CD14-positive monocyte (primary cell): ENCODE results near the gene ALDH2. TPM values are rescaled to one million over a fixed set of nuclear protein-coding genes. Genes with fewer than 3 reads are reported as not detected.

Experiments used
- DNase-seq, 3 donors: peaks; one replicate each; pipeline ENCODE4 v3.0.0-alpha.2; 2011 to 2022
- H2AFZ ChIP-seq: 2 replicates; pipeline ENCODE4 v1.6.0; 2012; ENCODE audit warnings: mild to moderate bottlenecking, low read depth, low read length, inconsistent platforms; ENCODE audit not compliant: insufficient read depth, poor library complexity, severe bottlenecking
- H3K27ac ChIP-seq, 2 donors: 1 replicate in 1 of 2; 2 replicates in 1 of 2; pipeline ENCODE4 v1.5.1; 2012 to 2013; ENCODE audit warnings: low read length in 2 of 2, control low read depth in 1 of 2, inconsistent platforms in 1 of 2, low read depth in 1 of 2, mild to moderate bottlenecking in 1 of 2
- H3K27me3 ChIP-seq, 2 donors: one replicate each; pipeline versions ENCODE4 v1.6.0 to v1.6.1; 2011 to 2013; ENCODE audit warnings: low read length in 2 of 2; ENCODE audit not compliant: control insufficient read depth in 2 of 2, insufficient read depth in 2 of 2
- H3K36me3 ChIP-seq, 2 donors: replicated peaks in 1 of 2; 1 replicate in 1 of 2; 2 replicates in 1 of 2; pipeline versions ENCODE4 v1.5.1 to v1.6.1; 2012 to 2013; ENCODE audit warnings: low read length in 2 of 2, control low read depth in 1 of 2, inconsistent platforms in 1 of 2, mild to moderate bottlenecking in 1 of 2; ENCODE audit not compliant: insufficient read depth in 2 of 2, control insufficient read depth in 1 of 2
- H3K4me1 ChIP-seq, 2 donors: 1 replicate in 1 of 2; 2 replicates in 1 of 2; pipeline versions ENCODE4 v1.5.1 to v1.6.1; 2012 to 2013; ENCODE audit warnings: low read length in 2 of 2, control low read depth in 1 of 2, inconsistent platforms in 1 of 2, mild to moderate bottlenecking in 1 of 2, moderate library complexity in 1 of 2; ENCODE audit not compliant: insufficient read depth in 2 of 2, control insufficient read depth in 1 of 2
- H3K4me2 ChIP-seq: replicated peaks from 2 replicates; pipeline ENCODE3; 2012; ENCODE audit warnings: low read length, moderate library complexity, mild to moderate bottlenecking; ENCODE audit not compliant: poor library complexity, severe bottlenecking; ENCODE audit errors: extremely low read depth
- H3K4me3 ChIP-seq, 3 experiments: fragments of 200-600 bp in 1 of 3; sonication (generic) in 1 of 3; replicated peaks in 1 of 3; 1 replicate in 2 of 3; 2 replicates in 1 of 3; pipeline ENCODE4 v1.5.1; 2011 to 2013; ENCODE audit warnings: low read length in 3 of 3, mild to moderate bottlenecking in 3 of 3, control low read depth in 2 of 3, low read depth in 2 of 3, inconsistent platforms in 1 of 3, moderate library complexity in 1 of 3
- H3K79me2 ChIP-seq: 2 replicates; pipeline ENCODE4 v1.6.0; 2012; ENCODE audit warnings: mild to moderate bottlenecking, control low read depth, inconsistent platforms, low read length, moderate library complexity; ENCODE audit not compliant: insufficient read depth
- H3K9ac ChIP-seq: 2 replicates; pipeline ENCODE4 v1.6.0; 2017; ENCODE audit warnings: low read length, mild to moderate bottlenecking; ENCODE audit not compliant: insufficient read depth, poor library complexity, severe bottlenecking
- H3K9me3 ChIP-seq, 2 donors: replicated peaks in 1 of 2; 1 replicate in 1 of 2; 2 replicates in 1 of 2; pipeline versions ENCODE4 v1.5.1 to v1.6.1; 2012 to 2013; ENCODE audit warnings: low read length in 2 of 2, control low read depth in 1 of 2; ENCODE audit not compliant: control insufficient read depth in 1 of 2, insufficient read depth in 1 of 2
- H4K20me1 ChIP-seq: 2 replicates; pipeline ENCODE4 v1.6.0; 2012; ENCODE audit warnings: mild to moderate bottlenecking, low read length, control low read depth, moderate library complexity; ENCODE audit not compliant: insufficient read depth
- H3K27ac Mint-ChIP-seq, 7 donors: one replicate each; pipeline ENCODE4 v1.8.0; 2020; ENCODE audit warnings: mild to moderate bottlenecking in 7 of 7, mixed read lengths in 7 of 7, moderate library complexity in 6 of 7, inconsistent platforms in 2 of 7
- H3K27me3 Mint-ChIP-seq, 3 donors: one replicate each; pipeline ENCODE4 v1.8.0; 2021 to 2022; ENCODE audit warnings: low read depth in 3 of 3, mild to moderate bottlenecking in 3 of 3, mixed read lengths in 3 of 3, moderate library complexity in 3 of 3, inconsistent platforms in 1 of 3
- H3K36me3 Mint-ChIP-seq, 2 donors: one replicate each; pipeline ENCODE4 v1.8.0; 2020; ENCODE audit warnings: mixed read lengths in 2 of 2, inconsistent platforms in 1 of 2, mild to moderate bottlenecking in 1 of 2
- H3K4me1 Mint-ChIP-seq: one replicate; pipeline ENCODE4 v1.8.0; 2020; ENCODE audit warnings: mild to moderate bottlenecking, mixed read lengths
- H3K4me3 Mint-ChIP-seq, 2 donors: one replicate each; pipeline ENCODE4 v1.8.0; 2020; ENCODE audit warnings: mild to moderate bottlenecking in 2 of 2, mixed read lengths in 2 of 2, moderate library complexity in 1 of 2
- H3K9me3 Mint-ChIP-seq, 7 donors: one replicate each; pipeline ENCODE4 v1.8.0; 2020 to 2022; ENCODE audit warnings: mixed read lengths in 7 of 7, mild to moderate bottlenecking in 6 of 7, moderate library complexity in 6 of 7, inconsistent platforms in 2 of 7
- WGBS: methylation state at CpG from one replicate; pipeline ENCODE4 v1.1.5; 2013; ENCODE audit warnings: missing lambda C conversion rate; ENCODE audit not compliant: insufficient coverage; 5-methylcytosine and 5-hydroxymethylcytosine counted together
- intact Hi-C, 2 donors: fragments of 100-400 bp; cut with micrococcal nuclease; formaldehyde crosslinking; loops; one replicate each; pipeline versions ENCODE4 v1.15.0 to v1.15.1; 2023
- polyA plus RNA-seq, 3 donors: library from polyadenylated mRNA; depleted of rRNA in 1 of 3; unstranded in 2 of 3; stranded (reverse) in 1 of 3; fragments of 300-500 nt in 2 of 3; fragments of >200 nt in 1 of 3; fragmentation: Illumina TruSeq in 2 of 3; gene quantifications; 1 replicate in 2 of 3; 2 replicates in 1 of 3; pipeline ENCODE4 v1.2.3, GENCODE V29; 2012 to 2021
- TF ChIP-seq, protein P1 (sequence below): fragments of 200-600 bp; IDR thresholded peaks from one replicate; pipeline ENCODE4 v1.8.0; 2022; ENCODE audit warnings: antibody characterized with exemption, mild to moderate bottlenecking

Gene ALDH2
- polyA plus RNA-seq, 3 donors: 272 to 404 (median 384) TPM

DNA sequence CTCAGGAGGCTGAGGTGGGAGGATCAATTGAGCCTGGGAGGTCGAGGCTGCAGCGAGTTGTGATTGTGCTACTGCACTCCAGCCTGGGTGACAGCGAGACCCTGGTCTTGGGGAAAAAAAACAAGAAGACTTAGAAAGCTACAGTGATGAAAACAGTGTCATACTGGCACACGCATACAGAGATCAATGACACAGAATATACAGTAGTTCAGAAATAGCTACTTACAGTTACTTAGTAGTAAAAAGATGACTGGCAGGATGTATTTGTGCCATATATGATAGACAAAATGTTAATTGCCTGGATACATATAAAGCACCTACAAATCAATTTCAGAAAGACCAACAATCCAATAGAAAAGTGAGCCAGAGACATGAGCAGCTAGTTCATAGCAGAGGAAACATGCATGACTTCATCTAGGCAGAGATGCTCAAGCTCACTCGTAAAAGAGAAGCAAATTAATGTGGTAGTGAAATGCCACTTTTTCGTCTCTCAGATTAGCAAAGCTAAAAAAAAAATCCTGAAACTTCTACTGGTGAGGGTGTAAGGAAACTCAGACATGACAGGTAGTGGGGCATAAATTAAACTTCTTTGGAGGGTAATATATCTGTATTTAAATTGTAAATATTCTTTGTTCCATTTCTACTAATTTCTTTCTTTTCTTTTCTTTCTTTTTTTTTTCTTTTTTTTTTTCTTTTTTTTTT is 2.5 kb upstream of the ALDH2 start:
- intact Hi-C loops: no loop called here
- peaks cover 60% of the 10 kb centered on the region for H3K4me1 Mint-ChIP-seq
- peaks cover 3 to 14% of the 10 kb centered on the region in 2 donors for H3K36me3 Mint-ChIP-seq
- Histone ChIP-seq H3K9ac (no peak overlapping the region), H3K4me2 (no peak overlapping the region), H3K4me3 (no peak overlapping the region), H3K9me3 (no peaks in the 10 kb centered on the region), H3K27me3 (no peaks in the 10 kb centered on the region), H3K4me1 (peaks cover 34 to 36% of the 10 kb centered on the region in 2 donors), H3K27ac (no peak overlapping the region), H2AFZ (no peak overlapping the region), H3K79me2 (peaks cover 31% of the 10 kb centered on the region), H4K20me1 (peaks cover 18% of the 10 kb centered on the region), H3K36me3 (no peaks in the 10 kb centered on the region)
- WGBS: 90% methylated on average over 3 of the region's 6 CpGs
- TF ChIP-seq, protein P1, sequence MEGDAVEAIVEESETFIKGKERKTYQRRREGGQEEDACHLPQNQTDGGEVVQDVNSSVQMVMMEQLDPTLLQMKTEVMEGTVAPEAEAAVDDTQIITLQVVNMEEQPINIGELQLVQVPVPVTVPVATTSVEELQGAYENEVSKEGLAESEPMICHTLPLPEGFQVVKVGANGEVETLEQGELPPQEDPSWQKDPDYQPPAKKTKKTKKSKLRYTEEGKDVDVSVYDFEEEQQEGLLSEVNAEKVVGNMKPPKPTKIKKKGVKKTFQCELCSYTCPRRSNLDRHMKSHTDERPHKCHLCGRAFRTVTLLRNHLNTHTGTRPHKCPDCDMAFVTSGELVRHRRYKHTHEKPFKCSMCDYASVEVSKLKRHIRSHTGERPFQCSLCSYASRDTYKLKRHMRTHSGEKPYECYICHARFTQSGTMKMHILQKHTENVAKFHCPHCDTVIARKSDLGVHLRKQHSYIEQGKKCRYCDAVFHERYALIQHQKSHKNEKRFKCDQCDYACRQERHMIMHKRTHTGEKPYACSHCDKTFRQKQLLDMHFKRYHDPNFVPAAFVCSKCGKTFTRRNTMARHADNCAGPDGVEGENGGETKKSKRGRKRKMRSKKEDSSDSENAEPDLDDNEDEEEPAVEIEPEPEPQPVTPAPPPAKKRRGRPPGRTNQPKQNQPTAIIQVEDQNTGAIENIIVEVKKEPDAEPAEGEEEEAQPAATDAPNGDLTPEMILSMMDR: no peak
- H3K4me3 Mint-ChIP-seq: no peak overlapping the region
- DNase-seq: no peak
- H3K27ac Mint-ChIP-seq: peak overlapping the region in 2 of 7 donors; percentile 10 to 42
- peaks cover 1 to 5% (median 3%) of the 10 kb centered on the region in 3 donors for H3K27me3 Mint-ChIP-seq
- no peaks in the 10 kb centered on the region for H3K9me3 Mint-ChIP-seq

DNA sequence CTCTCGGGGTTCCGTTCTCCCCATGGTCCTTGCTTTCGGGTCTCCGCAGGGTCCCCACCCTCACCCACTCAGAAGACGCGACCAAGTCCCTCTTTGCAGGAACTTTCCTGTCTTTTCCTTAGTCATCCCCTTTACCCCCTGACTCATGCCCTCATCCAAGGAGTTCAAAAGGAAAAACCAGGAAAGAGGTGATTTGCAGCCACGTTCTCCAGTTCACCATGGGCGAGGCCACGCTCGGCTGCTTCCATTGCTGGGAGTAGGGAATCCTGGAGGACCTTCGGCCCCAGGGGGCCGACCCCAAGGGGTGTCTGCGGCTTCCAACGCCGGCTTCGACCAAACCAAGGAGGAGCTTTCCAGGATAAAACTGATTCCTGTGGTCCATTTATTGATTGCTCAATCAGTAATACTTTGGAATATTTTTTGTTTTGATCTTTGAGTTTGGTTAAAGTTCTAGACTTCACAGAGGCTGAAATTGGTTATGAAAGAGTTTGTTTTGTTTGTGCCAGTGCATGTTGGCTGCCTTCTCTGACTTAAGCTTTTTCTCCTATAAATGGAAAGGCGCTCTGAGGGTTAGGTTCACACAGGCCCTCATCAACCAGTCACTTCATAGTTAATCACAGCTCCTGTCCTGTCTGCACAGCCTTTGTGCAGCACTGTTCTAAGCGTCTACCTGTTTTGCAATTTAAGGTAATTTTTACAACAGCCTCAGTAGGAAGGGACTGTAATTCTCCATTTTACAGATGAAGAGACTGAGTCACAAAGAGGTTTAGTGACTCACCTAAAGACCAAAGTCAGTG is 827 bp downstream of the ALDH2 start:
- peaks cover 3 to 7% of the 10 kb centered on the region in 2 donors for H3K36me3 ChIP-seq
- H3K27me3 Mint-ChIP-seq: peaks cover 0 to 3% (median 2%) of the 10 kb centered on the region in 3 donors
- H3K9ac ChIP-seq: peak overlapping the region; percentile 87
- peaks cover 67 to 69% of the 10 kb centered on the region in 2 donors for H3K4me1 ChIP-seq
- intact Hi-C loops: no loop called here
- H3K9me3 Mint-ChIP-seq: no peaks in the 10 kb centered on the region
- peak overlapping the region; percentile 92 to 97 (median 93) for H3K4me3 ChIP-seq
- H3K27ac Mint-ChIP-seq: peak overlapping the region; percentile 83 to 94 (median 90)
- DNase-seq: peak in 2 of 3 donors; percentile 60 to 71
- 9% methylated on average over 12 of the region's 18 CpGs for WGBS
- peaks cover 9 to 28% of the 10 kb centered on the region in 2 donors for H3K36me3 Mint-ChIP-seq
- peak overlapping the region; percentile 92 for H2AFZ ChIP-seq
- peaks cover 64% of the 10 kb centered on the region for H3K79me2 ChIP-seq
- H3K9me3 ChIP-seq: no peaks in the 10 kb centered on the region
- H3K27me3 ChIP-seq: no peaks in the 10 kb centered on the region
- H4K20me1 ChIP-seq: peaks cover 21% of the 10 kb centered on the region
- H3K4me3 Mint-ChIP-seq: peak overlapping the region; percentile 97 to 99
- H3K4me2 ChIP-seq: peak overlapping the region; percentile 94
- H3K27ac ChIP-seq: peak overlapping the region; percentile 56 to 85
- peaks cover 77% of the 10 kb centered on the region for H3K4me1 Mint-ChIP-seq
- TF ChIP-seq, protein P1: no peak
